GM12873 (cell line): ENCODE measurements around the gene KCNK2.

Experiments
- TF ChIP-seq, protein P1 (sequence below): IDR thresholded peaks from 2 replicates; pipeline ENCODE4 v1.5.1; 2012; ENCODE audit warnings: low read depth, mild to moderate bottlenecking, moderate library complexity, low read length, control low read depth; ENCODE audit not compliant: insufficient read depth; ENCODE audit errors: missing control alignments

The KCNK2 gene

DNA sequence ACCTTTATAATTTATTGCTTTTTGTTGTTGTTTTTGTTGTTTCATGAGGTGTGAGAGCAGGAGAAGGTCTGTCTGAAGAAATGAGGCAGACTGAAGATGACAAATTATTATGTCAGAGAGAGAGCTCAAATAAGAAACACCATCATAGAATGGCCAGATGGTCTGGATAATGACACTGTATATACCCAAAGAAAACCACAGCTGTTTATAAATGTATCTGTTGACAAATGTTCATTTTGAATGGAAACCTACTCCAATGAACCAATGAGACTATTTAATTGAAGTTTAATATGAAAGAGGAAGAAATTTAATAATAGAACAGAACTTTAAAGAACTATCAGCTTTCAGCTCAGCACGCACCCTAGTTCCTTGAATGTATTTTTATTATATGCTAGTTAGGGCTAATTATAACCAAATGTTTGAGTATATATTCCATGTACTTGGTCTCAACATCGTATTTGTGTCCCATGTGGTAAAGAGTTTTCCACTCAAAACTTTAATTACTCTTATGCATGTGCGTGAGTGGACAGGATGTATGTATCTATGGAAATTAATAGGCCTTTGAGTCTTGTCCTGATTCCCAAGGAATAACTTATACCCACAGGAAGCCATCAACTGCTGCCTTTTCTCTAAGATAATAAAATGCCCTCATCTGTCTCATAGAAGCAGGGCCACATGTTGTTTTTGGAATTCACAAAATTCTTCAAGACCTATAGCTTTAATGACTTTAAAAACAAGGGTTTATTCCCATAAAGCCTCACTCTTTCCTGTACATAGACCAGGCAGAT, 202.7 kb downstream of the KCNK2 start:
- TF ChIP-seq, protein P1, sequence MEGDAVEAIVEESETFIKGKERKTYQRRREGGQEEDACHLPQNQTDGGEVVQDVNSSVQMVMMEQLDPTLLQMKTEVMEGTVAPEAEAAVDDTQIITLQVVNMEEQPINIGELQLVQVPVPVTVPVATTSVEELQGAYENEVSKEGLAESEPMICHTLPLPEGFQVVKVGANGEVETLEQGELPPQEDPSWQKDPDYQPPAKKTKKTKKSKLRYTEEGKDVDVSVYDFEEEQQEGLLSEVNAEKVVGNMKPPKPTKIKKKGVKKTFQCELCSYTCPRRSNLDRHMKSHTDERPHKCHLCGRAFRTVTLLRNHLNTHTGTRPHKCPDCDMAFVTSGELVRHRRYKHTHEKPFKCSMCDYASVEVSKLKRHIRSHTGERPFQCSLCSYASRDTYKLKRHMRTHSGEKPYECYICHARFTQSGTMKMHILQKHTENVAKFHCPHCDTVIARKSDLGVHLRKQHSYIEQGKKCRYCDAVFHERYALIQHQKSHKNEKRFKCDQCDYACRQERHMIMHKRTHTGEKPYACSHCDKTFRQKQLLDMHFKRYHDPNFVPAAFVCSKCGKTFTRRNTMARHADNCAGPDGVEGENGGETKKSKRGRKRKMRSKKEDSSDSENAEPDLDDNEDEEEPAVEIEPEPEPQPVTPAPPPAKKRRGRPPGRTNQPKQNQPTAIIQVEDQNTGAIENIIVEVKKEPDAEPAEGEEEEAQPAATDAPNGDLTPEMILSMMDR: no peak
